ENCODE data around the gene CLEC9A. TPM values are rescaled to one million over a fixed set of nuclear protein-coding genes. Genes with fewer than 3 reads are reported as not detected.

CLEC9A gene
- total RNA-seq, 3 donors from 2014 or later (not counting 1 experiment from before 2014, with no cell fraction given) = 1.9 TPM; not detected in 2

DNA sequence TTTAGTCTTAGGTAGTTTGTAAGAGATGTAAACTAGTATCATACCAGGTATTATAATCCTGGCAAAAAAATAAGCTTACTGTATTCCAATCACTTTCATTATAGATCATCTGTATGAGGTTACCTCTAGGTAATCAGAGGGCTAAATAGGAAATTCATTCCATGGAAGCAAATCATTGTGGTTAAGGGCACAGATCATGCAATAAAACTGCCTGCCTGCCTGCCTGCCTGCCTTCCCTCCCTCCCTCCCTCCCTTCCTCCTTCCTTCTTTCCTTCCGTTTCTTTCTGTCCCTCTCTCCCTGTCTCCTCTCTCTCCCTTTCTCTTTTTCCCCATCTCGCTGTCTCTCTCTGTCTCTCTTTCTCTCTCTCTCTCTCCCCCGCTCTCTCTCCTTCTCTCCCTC, 3.2 kb upstream of the CLEC9A start:
- TF ChIP-seq, protein P1, sequence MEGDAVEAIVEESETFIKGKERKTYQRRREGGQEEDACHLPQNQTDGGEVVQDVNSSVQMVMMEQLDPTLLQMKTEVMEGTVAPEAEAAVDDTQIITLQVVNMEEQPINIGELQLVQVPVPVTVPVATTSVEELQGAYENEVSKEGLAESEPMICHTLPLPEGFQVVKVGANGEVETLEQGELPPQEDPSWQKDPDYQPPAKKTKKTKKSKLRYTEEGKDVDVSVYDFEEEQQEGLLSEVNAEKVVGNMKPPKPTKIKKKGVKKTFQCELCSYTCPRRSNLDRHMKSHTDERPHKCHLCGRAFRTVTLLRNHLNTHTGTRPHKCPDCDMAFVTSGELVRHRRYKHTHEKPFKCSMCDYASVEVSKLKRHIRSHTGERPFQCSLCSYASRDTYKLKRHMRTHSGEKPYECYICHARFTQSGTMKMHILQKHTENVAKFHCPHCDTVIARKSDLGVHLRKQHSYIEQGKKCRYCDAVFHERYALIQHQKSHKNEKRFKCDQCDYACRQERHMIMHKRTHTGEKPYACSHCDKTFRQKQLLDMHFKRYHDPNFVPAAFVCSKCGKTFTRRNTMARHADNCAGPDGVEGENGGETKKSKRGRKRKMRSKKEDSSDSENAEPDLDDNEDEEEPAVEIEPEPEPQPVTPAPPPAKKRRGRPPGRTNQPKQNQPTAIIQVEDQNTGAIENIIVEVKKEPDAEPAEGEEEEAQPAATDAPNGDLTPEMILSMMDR (IDR thresholded peaks at IDR 0.05) = no peak
- no peak overlapping the region for H3K27ac Mint-ChIP-seq
- no peak overlapping the region for H3K27ac ChIP-seq (ENCODE audit: low read length)
- peaks cover 0 to 8% of the 10 kb centered on the region in 2 donors for H3K27me3 Mint-ChIP-seq (ENCODE audit: low read depth in 2 of 2)
- no peaks in the 10 kb centered on the region for H3K9me3 Mint-ChIP-seq
- no peak overlapping the region for H3K4me3 Mint-ChIP-seq
- WGBS (ENCODE audit: insufficient coverage) = 76% methylated on average over 3 of the region's 3 CpGs
- H3K36me3 Mint-ChIP-seq = no peaks in the 10 kb centered on the region
- intact Hi-C loops (cut with micrococcal nuclease) = no loop called here
- H3K9me3 ChIP-seq (ENCODE audit: control insufficient read depth, insufficient read depth, low read length) = no peaks in the 10 kb centered on the region
- peaks cover 2% of the 10 kb centered on the region for H3K27me3 ChIP-seq (ENCODE audit: control insufficient read depth, insufficient read depth, low read length)
- no peak for DNase-seq
- no peaks in the 10 kb centered on the region for H3K4me1 Mint-ChIP-seq
- no peak for ATAC-seq
- no peak overlapping the region for H3K4me3 ChIP-seq (ENCODE audit: low read length)
- H3K36me3 ChIP-seq (ENCODE audit: control insufficient read depth, insufficient read depth, low read length) = no peaks in the 10 kb centered on the region
- no peaks in the 10 kb centered on the region for H3K4me1 ChIP-seq (ENCODE audit: control insufficient read depth, insufficient read depth, low read length)

DNA sequence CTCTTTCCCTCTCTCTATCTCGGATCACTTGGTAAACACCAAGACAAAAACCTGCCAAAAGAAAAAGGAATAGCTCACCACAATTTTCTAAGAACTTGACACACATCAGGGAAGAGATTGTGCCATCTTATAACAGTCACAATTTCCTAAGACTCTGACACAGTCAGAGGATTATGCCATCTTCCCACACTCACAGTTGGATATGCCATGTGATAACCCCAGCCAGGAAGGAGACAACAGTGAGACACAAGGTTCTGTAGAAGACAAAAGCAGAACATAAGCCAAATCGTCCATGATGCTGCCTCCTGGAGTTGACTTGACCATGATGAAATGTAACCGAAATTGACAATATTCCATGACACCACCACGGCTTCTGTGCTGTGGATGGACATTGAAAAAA, 2.8 kb upstream of the CLEC9A start:
- 71% methylated on average over 4 of the region's 4 CpGs for WGBS (ENCODE audit: insufficient coverage)
- H3K36me3 ChIP-seq (ENCODE audit: control insufficient read depth, insufficient read depth, low read length) = no peaks in the 10 kb centered on the region
- peaks cover 2 to 8% of the 10 kb centered on the region in 2 donors for H3K27me3 Mint-ChIP-seq (ENCODE audit: low read depth in 2 of 2)
- no peaks in the 10 kb centered on the region for H3K9me3 ChIP-seq (ENCODE audit: control insufficient read depth, insufficient read depth, low read length)
- H3K4me1 ChIP-seq (ENCODE audit: control insufficient read depth, insufficient read depth, low read length) = no peaks in the 10 kb centered on the region
- H3K36me3 Mint-ChIP-seq = no peaks in the 10 kb centered on the region
- H3K4me1 Mint-ChIP-seq = no peaks in the 10 kb centered on the region
- peaks cover 2% of the 10 kb centered on the region for H3K27me3 ChIP-seq (ENCODE audit: control insufficient read depth, insufficient read depth, low read length)
- intact Hi-C loops (cut with micrococcal nuclease) = no loop called here
- DNase-seq (peak in 1 of 2 donors; percentile 4), ATAC-seq (no peak)
- H3K9me3 Mint-ChIP-seq = no peaks in the 10 kb centered on the region
- TF ChIP-seq, protein P1 (IDR thresholded peaks at IDR 0.05) = no peak
- H3K4me3 Mint-ChIP-seq = no peak overlapping the region
- H3K27ac ChIP-seq (ENCODE audit: low read length) = no peak overlapping the region
- no peak overlapping the region for H3K4me3 ChIP-seq (ENCODE audit: low read length)
- no peak overlapping the region for H3K27ac Mint-ChIP-seq

DNA sequence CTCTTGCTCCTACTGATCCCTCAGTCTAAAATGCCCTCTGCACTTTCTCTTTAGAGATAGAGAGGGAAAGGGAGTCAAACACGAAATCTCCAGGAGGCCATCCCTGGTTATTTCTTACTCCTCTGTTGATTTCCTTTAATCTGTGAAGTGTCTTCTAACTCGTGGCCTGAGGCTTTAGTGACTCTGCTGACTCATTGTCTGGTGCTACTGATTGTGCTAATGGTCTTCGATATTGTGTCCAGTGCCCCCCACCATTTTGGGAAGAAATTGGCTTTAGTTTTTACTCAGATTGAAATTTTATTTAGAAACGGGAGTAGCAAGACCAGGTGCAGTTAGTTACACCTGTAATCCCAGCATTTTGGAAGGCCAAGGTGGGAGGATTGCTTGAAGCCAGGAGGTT, 839 bp downstream of the CLEC9A start:
- Histone ChIP-seq H3K4me3 (ENCODE audit: low read length) (no peak overlapping the region), H3K27me3 (ENCODE audit: control insufficient read depth, insufficient read depth, low read length) (no peaks in the 10 kb centered on the region), H3K4me1 (ENCODE audit: control insufficient read depth, insufficient read depth, low read length) (no peaks in the 10 kb centered on the region), H3K27ac (ENCODE audit: low read length) (no peak overlapping the region), H3K36me3 (ENCODE audit: control insufficient read depth, insufficient read depth, low read length) (no peaks in the 10 kb centered on the region), H3K9me3 (ENCODE audit: control insufficient read depth, insufficient read depth, low read length) (no peaks in the 10 kb centered on the region)
- H3K4me3 Mint-ChIP-seq = no peak overlapping the region
- DNase-seq = no peak
- no peaks in the 10 kb centered on the region for H3K9me3 Mint-ChIP-seq
- H3K4me1 Mint-ChIP-seq = no peaks in the 10 kb centered on the region
- no peak overlapping the region for H3K27ac Mint-ChIP-seq
- no peak for ATAC-seq
- no peaks in the 10 kb centered on the region for H3K36me3 Mint-ChIP-seq
- intact Hi-C loops (cut with micrococcal nuclease) = no loop called here
- TF ChIP-seq, protein P1 (IDR thresholded peaks at IDR 0.05) = no peak
- peaks cover 4 to 8% of the 10 kb centered on the region in 2 donors for H3K27me3 Mint-ChIP-seq (ENCODE audit: low read depth in 2 of 2)
- 50% methylated on average over 4 of the region's 4 CpGs for WGBS (ENCODE audit: insufficient coverage)

DNA sequence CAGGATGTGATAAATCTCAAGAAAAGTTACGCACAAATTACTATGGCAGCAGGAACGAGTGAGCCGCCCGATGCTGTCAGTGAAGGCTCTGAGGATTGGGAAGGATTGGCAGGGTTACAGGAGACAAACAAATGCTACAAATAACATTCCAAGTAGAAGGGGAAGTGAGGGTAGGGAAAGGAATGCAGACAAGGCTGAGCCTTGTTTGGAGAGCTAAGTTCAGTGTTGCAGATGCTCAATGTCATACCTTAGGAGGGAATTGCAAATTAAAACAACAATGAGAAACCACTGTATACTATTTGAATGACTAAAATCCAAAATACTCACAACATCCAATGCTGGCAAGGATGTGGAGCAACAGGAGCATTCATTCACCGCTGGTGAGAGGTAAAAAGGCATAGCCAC, 1.3 kb downstream of the CLEC9A start:
- Histone ChIP-seq H3K27me3 (ENCODE audit: control insufficient read depth, insufficient read depth, low read length) (no peaks in the 10 kb centered on the region), H3K4me1 (ENCODE audit: control insufficient read depth, insufficient read depth, low read length) (no peaks in the 10 kb centered on the region), H3K36me3 (ENCODE audit: control insufficient read depth, insufficient read depth, low read length) (no peaks in the 10 kb centered on the region), H3K27ac (ENCODE audit: low read length) (no peak overlapping the region), H3K4me3 (ENCODE audit: low read length) (no peak overlapping the region), H3K9me3 (ENCODE audit: control insufficient read depth, insufficient read depth, low read length) (no peaks in the 10 kb centered on the region)
- no peak overlapping the region for H3K27ac Mint-ChIP-seq
- TF ChIP-seq, protein P1 (IDR thresholded peaks at IDR 0.05) = no peak
- no peaks in the 10 kb centered on the region for H3K36me3 Mint-ChIP-seq
- 78% methylated on average over 5 of the region's 5 CpGs for WGBS (ENCODE audit: insufficient coverage)
- ATAC-seq = no peak
- peaks cover 0 to 4% of the 10 kb centered on the region in 2 donors for H3K4me1 Mint-ChIP-seq
- peaks cover 4 to 8% of the 10 kb centered on the region in 2 donors for H3K27me3 Mint-ChIP-seq (ENCODE audit: low read depth in 2 of 2)
- intact Hi-C loops (cut with micrococcal nuclease) = no loop called here
- no peak overlapping the region for H3K4me3 Mint-ChIP-seq
- no peak for DNase-seq
- H3K9me3 Mint-ChIP-seq = no peaks in the 10 kb centered on the region

Measured in natural killer cell (primary cell).